Adipocyte (in vitro differentiated cells): ENCODE measurements around the gene EZR.

ENCODE experiments used
- DNase-seq: peaks from one replicate; pipeline ENCODE4 v3.0.0-alpha.2; 2015; ENCODE audit warnings: low read depth
- H3K27me3 ChIP-seq: replicated peaks from 2 replicates; pipeline ENCODE4 v1.7.0; 2013; ENCODE audit warnings: mild to moderate bottlenecking, low read length, moderate library complexity; ENCODE audit not compliant: control insufficient read depth, insufficient read depth
- H3K36me3 ChIP-seq: 2 replicates; pipeline ENCODE4 v1.7.0; 2013; ENCODE audit warnings: low read length, mild to moderate bottlenecking, moderate library complexity; ENCODE audit not compliant: control insufficient read depth, insufficient read depth, severe bottlenecking
- H3K4me1 ChIP-seq: 2 replicates; pipeline ENCODE4 v1.7.0; 2013; ENCODE audit warnings: mild to moderate bottlenecking, low read length, moderate library complexity; ENCODE audit not compliant: control insufficient read depth, insufficient read depth
- H3K4me3 ChIP-seq: 2 replicates; pipeline ENCODE4 v1.7.0; 2013; ENCODE audit warnings: mild to moderate bottlenecking, low read length, moderate library complexity
- H3K9ac ChIP-seq: 2 replicates; pipeline ENCODE4 v1.7.0; 2013; ENCODE audit warnings: mild to moderate bottlenecking, low read length, moderate library complexity
- H3K9me3 ChIP-seq: 2 replicates; pipeline ENCODE4 v1.7.0; 2013; ENCODE audit warnings: mild to moderate bottlenecking, low read length, moderate library complexity; ENCODE audit not compliant: control insufficient read depth

The EZR gene

DNA sequence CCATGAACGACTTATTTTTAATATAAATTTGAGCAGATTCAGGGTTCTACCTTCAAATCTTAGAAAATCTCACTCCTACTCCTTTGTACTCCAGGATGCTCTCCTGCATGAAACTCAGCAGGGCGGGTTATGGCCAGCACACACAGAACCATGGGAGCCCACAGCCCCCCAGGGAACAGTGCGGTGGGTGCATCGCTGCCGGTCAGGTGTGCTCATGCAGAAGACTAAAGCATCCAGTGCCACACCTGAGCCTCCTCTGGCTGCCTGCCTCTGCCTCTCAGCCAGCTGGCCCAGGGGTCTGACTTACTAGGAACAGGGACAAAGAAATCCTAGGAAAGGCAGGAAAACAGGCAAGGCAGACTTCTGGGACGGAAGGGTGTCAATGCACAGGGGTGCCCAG is 31.8 kb downstream of the EZR start:
- no peaks in the 10 kb centered on the region for H3K4me1 ChIP-seq
- H3K9ac ChIP-seq = no peak overlapping the region
- peaks cover 10% of the 10 kb centered on the region for H3K36me3 ChIP-seq
- DNase-seq = no peak
- no peaks in the 10 kb centered on the region for H3K9me3 ChIP-seq
- H3K4me3 ChIP-seq = no peak overlapping the region
- no peaks in the 10 kb centered on the region for H3K27me3 ChIP-seq

- Histone ChIP-seq H3K27me3 (no peaks in the 10 kb centered on the region), H3K36me3 (peaks cover 11% of the 10 kb centered on the region), H3K4me3 (no peak overlapping the region), H3K9me3 (no peaks in the 10 kb centered on the region), H3K4me1 (no peaks in the 10 kb centered on the region), H3K9ac (no peak overlapping the region)
- no peak for DNase-seq
Observed at GRCh38 chr6:158786645-158787304, 32.4 kb downstream of the EZR start.

DNA sequence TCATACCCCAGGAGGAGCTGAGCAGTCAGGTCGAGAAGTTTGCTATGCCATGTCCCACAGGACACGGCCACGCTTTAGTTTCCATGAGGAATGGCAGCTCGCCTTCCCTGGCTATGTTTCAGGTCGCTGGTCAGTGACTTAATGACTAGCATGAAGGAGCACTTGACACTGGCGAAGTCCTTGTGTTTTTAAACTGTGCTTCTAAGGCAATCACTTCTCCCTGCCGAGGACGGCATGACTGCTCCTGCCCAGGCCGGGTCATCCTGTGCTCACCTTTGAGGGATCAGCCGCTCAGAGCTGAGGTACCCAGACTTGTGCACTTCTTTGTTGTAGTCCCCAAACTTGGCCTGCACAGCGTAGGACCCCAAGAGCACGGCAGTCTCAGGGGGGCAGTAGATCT is 34.1 kb downstream of the EZR start:
- no peaks in the 10 kb centered on the region for H3K27me3 ChIP-seq

DNA sequence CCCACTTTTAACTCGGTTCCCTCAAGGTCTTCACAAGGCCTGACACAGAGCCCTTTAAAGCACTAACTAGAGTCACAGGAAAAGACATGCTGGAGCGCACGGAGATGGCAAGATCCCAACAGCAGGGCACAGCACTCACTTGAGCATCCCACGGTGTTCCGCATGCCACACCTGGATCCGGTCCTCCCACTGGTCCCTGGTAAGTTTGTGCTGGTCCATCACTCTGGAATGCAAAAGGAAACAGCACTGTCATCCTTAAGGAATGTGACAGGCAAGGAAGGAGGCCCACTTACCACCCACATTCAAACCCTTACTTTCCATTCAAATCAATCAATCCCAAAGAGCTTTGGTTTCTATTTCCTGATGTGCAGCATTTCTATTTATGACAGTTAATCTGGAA is 34.7 kb downstream of the EZR start:
- H3K27me3 ChIP-seq = no peaks in the 10 kb centered on the region
- DNase-seq = no peak
- no peaks in the 10 kb centered on the region for H3K4me1 ChIP-seq
- H3K36me3 ChIP-seq = peaks cover 11% of the 10 kb centered on the region
- no peaks in the 10 kb centered on the region for H3K9me3 ChIP-seq
- no peak overlapping the region for H3K4me3 ChIP-seq
- no peak overlapping the region for H3K9ac ChIP-seq

More for the DNA sequence above, 34.1 kb downstream of the EZR start:
- no peak overlapping the region for H3K4me3 ChIP-seq
- no peaks in the 10 kb centered on the region for H3K9me3 ChIP-seq
- no peak overlapping the region for H3K9ac ChIP-seq
- DNase-seq = no peak
- peaks cover 11% of the 10 kb centered on the region for H3K36me3 ChIP-seq
- H3K4me1 ChIP-seq = no peaks in the 10 kb centered on the region

DNA sequence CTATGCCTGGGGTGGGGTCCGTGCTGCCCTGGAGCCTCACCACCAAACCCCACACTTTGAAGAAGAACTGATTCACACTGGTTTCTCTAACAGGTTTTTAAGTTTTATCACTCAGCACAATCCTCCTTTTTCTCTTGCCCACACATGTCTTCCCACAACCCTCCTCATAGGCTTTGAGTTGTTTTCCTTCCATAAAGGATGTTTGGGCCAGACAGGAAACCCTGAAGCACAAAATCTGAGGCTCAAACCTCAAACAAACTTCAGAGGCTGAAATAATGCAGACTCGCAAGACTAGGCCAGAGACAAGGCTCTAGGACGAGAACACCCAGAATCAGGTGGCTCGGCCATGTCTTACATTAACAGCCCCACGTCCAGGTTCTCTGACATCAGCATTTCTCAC is 35.3 kb downstream of the EZR start:
- Histone ChIP-seq H3K36me3 (peaks cover 11% of the 10 kb centered on the region), H3K4me3 (no peak overlapping the region), H3K9me3 (no peaks in the 10 kb centered on the region), H3K27me3 (no peaks in the 10 kb centered on the region), H3K4me1 (no peaks in the 10 kb centered on the region), H3K9ac (no peak overlapping the region)
- DNase-seq = no peak

- Histone ChIP-seq H3K4me3 (no peak overlapping the region), H3K9me3 (no peaks in the 10 kb centered on the region), H3K4me1 (no peaks in the 10 kb centered on the region), H3K9ac (no peak overlapping the region), H3K36me3 (peaks cover 11% of the 10 kb centered on the region), H3K27me3 (no peaks in the 10 kb centered on the region)
- no peak for DNase-seq
Observed at GRCh38 chr6:158783167-158783450, 36.1 kb downstream of the EZR start.

GRCh38 chr6:158782432-158783166 is 36.6 kb downstream of the EZR start:
- no peak overlapping the region for H3K4me3 ChIP-seq
- DNase-seq = no peak
- peaks cover 11% of the 10 kb centered on the region for H3K36me3 ChIP-seq
- no peaks in the 10 kb centered on the region for H3K4me1 ChIP-seq
- no peaks in the 10 kb centered on the region for H3K27me3 ChIP-seq
- no peak overlapping the region for H3K9ac ChIP-seq
- H3K9me3 ChIP-seq = no peaks in the 10 kb centered on the region

DNA sequence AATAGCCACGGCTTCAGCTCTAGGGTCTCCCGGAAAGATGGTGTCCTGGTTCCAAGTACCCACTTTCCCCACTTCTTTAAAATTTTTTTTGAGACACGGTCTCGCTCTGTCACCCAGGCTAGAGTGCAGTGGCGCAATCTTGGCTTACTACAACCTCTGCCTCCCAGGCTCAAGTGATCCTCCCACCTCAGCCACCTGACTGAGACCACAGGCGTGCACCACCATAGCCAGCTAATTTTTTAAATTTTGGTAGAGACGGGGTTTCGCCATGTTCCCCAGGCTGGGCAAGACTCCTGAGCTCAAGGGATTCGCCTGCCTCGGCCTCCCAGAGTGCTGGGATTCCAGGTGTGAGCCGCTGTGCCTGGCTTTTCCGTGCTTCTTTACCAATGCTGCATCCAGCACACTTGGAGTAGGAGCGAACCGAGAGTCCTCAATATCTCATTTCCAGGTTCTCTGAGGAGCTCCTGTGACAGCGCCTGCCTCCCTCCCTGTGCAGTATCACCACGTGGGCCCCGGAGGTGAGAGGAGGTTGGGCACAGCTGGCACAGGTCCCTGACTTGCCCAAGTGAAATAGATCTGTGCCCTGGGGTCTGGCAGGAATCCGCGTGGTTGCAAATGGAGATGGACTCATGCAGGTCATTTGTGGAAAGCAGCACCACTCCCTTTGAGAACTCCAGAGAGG is 37.3 kb downstream of the EZR start:
- DNase-seq = no peak
- H3K4me1 ChIP-seq = no peaks in the 10 kb centered on the region
- H3K27me3 ChIP-seq = no peaks in the 10 kb centered on the region
- H3K4me3 ChIP-seq = no peak overlapping the region
- H3K9ac ChIP-seq = no peak overlapping the region
- H3K36me3 ChIP-seq = peaks cover 11% of the 10 kb centered on the region
- no peaks in the 10 kb centered on the region for H3K9me3 ChIP-seq

GRCh38 chr6:158780988-158781691 is 38.0 kb downstream of the EZR start:
- H3K9me3 ChIP-seq = no peaks in the 10 kb centered on the region
- H3K36me3 ChIP-seq = peaks cover 11% of the 10 kb centered on the region
- H3K9ac ChIP-seq = no peak overlapping the region
- no peak for DNase-seq
- H3K27me3 ChIP-seq = no peaks in the 10 kb centered on the region
- no peaks in the 10 kb centered on the region for H3K4me1 ChIP-seq
- no peak overlapping the region for H3K4me3 ChIP-seq

GRCh38 chr6:158780246-158780884 is 38.8 kb downstream of the EZR start:
- Histone ChIP-seq H3K36me3 (peaks cover 11% of the 10 kb centered on the region), H3K4me3 (no peak overlapping the region), H3K9me3 (no peaks in the 10 kb centered on the region), H3K9ac (no peak overlapping the region), H3K27me3 (no peaks in the 10 kb centered on the region), H3K4me1 (no peaks in the 10 kb centered on the region)
- no peak for DNase-seq

DNA sequence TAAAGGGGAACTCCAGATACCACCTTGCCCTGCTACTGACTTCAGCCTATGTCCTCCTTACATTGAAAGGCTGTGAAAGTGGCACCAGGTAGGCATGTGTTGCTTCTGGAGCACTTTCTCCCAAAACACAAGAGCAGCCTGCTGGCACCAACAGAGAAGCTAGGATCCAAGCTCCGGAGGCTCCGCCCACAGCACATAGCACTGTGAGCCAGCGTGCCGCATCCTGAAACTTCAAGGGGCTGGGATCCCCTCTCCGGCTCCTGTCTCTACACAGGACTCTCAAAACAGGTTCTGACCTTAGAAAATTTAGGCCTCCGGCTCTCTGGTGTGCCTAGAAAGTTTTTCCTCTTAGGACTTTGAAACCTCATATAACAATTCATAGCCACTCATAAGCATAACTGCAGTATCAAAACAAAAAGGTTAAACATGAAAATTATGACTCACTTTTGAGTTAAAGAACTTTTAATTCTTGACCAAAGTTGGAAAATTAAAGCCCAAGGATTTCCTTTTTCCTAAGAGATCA is 41.1 kb downstream of the EZR start:
- no peaks in the 10 kb centered on the region for H3K4me1 ChIP-seq
- H3K9me3 ChIP-seq = no peaks in the 10 kb centered on the region
- no peaks in the 10 kb centered on the region for H3K27me3 ChIP-seq
- DNase-seq = no peak
- H3K36me3 ChIP-seq = peaks cover 5% of the 10 kb centered on the region
- no peak overlapping the region for H3K9ac ChIP-seq
- H3K4me3 ChIP-seq = no peak overlapping the region
